Keratinocyte (primary cell): ENCODE data around the gene KEAP1. TPM values are rescaled to one million over a fixed set of nuclear protein-coding genes. Genes with fewer than 3 reads are reported as not detected.
A peak's percentile ranks its signal among the peaks of the same experiment; 100 is the strongest.
"Not testable (repeated sequence)": the region's sequence is repeated elsewhere in the genome, so short reads cannot be mapped to it uniquely, and the experiment has no call there.

Experiments
- DNase-seq: peaks from one replicate; pipeline ENCODE4 v3.0.0-alpha.2; 2011; ENCODE audit warnings: low read depth, missing footprints, low spot score
- FAIRE-seq: peaks from 2 replicates; lab custom pipeline; 2011; peaks lifted over from hg19 to GRCh38; lab: Jason Lieb, UNC
- H2AFZ ChIP-seq: 2 replicates; pipeline ENCODE4 v1.6.0; 2012; ENCODE audit warnings: low read length, control low read depth, inconsistent platforms; ENCODE audit not compliant: control insufficient read depth
- H3K27ac ChIP-seq: 2 replicates; pipeline ENCODE4 v1.5.1; 2011; ENCODE audit warnings: low read length; ENCODE audit not compliant: control insufficient read depth, insufficient read depth
- H3K27me3 ChIP-seq: 3 replicates; pipeline ENCODE4 v1.6.0; 2011; ENCODE audit warnings: low read length; ENCODE audit not compliant: control insufficient read depth, insufficient read depth; ENCODE audit errors: extremely low read depth
- H3K36me3 ChIP-seq, 2 experiments: 2 replicates in 1 of 2; 3 replicates in 1 of 2; pipeline ENCODE4 v1.5.1; 2011; ENCODE audit warnings: low read length in 2 of 2, mild to moderate bottlenecking in 1 of 2; ENCODE audit not compliant: control insufficient read depth in 2 of 2, insufficient read depth in 2 of 2; ENCODE audit errors: extremely low read depth in 1 of 2
- H3K4me1 ChIP-seq: 3 replicates; pipeline ENCODE4 v1.5.1; 2011; ENCODE audit warnings: low read length; ENCODE audit not compliant: control insufficient read depth, insufficient read depth; ENCODE audit errors: extremely low read depth
- H3K4me2 ChIP-seq: 3 replicates; pipeline ENCODE4 v1.6.0; 2011; ENCODE audit warnings: low read depth, low read length; ENCODE audit not compliant: control insufficient read depth, insufficient read depth; ENCODE audit errors: extremely low read depth
- H3K4me3 ChIP-seq, 3 experiments: fragments of 200-600 bp in 1 of 3; sonication (generic) in 1 of 3; 2 replicates in 2 of 3; 3 replicates in 1 of 3; pipeline ENCODE4 v1.5.1; 2011 to 2016; ENCODE audit warnings: low read length in 3 of 3, mild to moderate bottlenecking in 3 of 3, control low read depth in 2 of 3, inconsistent platforms in 1 of 3, low read depth in 1 of 3, mixed read lengths in 1 of 3, mixed run types in 1 of 3, moderate library complexity in 1 of 3; ENCODE audit not compliant: control insufficient read depth in 2 of 3, insufficient read depth in 2 of 3; ENCODE audit errors: extremely low read depth in 1 of 3
- H3K79me2 ChIP-seq: 2 replicates; pipeline ENCODE4 v1.6.0; 2012; ENCODE audit warnings: low read length; ENCODE audit not compliant: control insufficient read depth, insufficient read depth
- H3K9ac ChIP-seq: 3 replicates; pipeline ENCODE4 v1.6.0; 2011; ENCODE audit warnings: low read length; ENCODE audit not compliant: control insufficient read depth, insufficient read depth; ENCODE audit errors: extremely low read depth
- H3K9me1 ChIP-seq: 3 replicates; pipeline ENCODE4 v1.6.0; 2011; ENCODE audit warnings: low read length; ENCODE audit not compliant: control insufficient read depth, insufficient read depth; ENCODE audit errors: extremely low read depth
- H3K9me3 ChIP-seq: 2 replicates; pipeline ENCODE4 v1.5.1; 2012; ENCODE audit warnings: low read depth, low read length; ENCODE audit not compliant: control insufficient read depth
- H4K20me1 ChIP-seq: 3 replicates; pipeline ENCODE4 v1.6.0; 2011; ENCODE audit warnings: low read length; ENCODE audit not compliant: control insufficient read depth, insufficient read depth; ENCODE audit errors: extremely low read depth
- CTCF ChIP-seq, 3 experiments: IDR thresholded peaks in 1 of 3; conservative IDR thresholded peaks in 1 of 3; optimal IDR thresholded peaks in 1 of 3; 2 replicates in 2 of 3; 3 replicates in 1 of 3; pipeline versions ENCODE3 to v1.5.1; 2011; ENCODE audit warnings: low read length in 3 of 3, mild to moderate bottlenecking in 3 of 3, moderate library complexity in 2 of 3, control low read depth in 1 of 3, inconsistent platforms in 1 of 3; ENCODE audit not compliant: insufficient read depth in 2 of 3; ENCODE audit errors: extremely low read depth in 1 of 3
- EZH2 ChIP-seq: IDR thresholded peaks from one replicate; pipeline ENCODE4 v1.6.1; 2012; ENCODE audit warnings: inconsistent platforms, mild to moderate bottlenecking, low read length, moderate library complexity
- dilution Hi-C: fragments of 300-500 bp; cut with MboI; formaldehyde crosslinking; loops from one replicate; pipeline ENCODE4 v1.7.0; 2020; ENCODE audit warnings: low sequenced_read_pairs; ENCODE audit not compliant: extremely low pct_ligation_motif_present
- polyA plus RNA-seq, 5 experiments: library from polyadenylated mRNA; depleted of rRNA in 3 of 5; stranded (reverse) in 3 of 5; stranded (forward) in 1 of 5; unstranded in 1 of 5; fragments of >200 nt; gene quantifications; 1 replicate in 1 of 5; 2 replicates in 3 of 5; 3 replicates in 1 of 5; pipeline versions ENCODE4 v1.2.1 to v1.2.3, GENCODE V29; 2011 to 2012; ENCODE audit warnings: missing spikeins in 2 of 5, low read depth in 1 of 5, low replicate concordance in 1 of 5

Gene KEAP1
- polyA plus RNA-seq, 1 donor (not counting 4 experiments of a cell fraction or from before 2014, with no cell fraction given), result 29.6 TPM

- Histone ChIP-seq H2AFZ (peak within 1 kb of the TSS; percentile 83), H3K9me3 (no peaks in the 10 kb centered on the region), H3K9ac (peak within 1 kb of the TSS; percentile 82), H3K9me1 (no peaks in the 10 kb centered on the region), H3K4me2 (peak within 1 kb of the TSS; percentile 61), H3K27ac (peak within 1 kb of the TSS; percentile 43), H4K20me1 (no peaks in the 10 kb centered on the region), H3K36me3 (peaks cover 7 to 9% of the 10 kb centered on the region in 2 experiments), H3K4me1 (peaks cover 9% of the 10 kb centered on the region), H3K4me3 (peak within 1 kb of the TSS; percentile 61 to 86 (median 68)), H3K27me3 (no peaks in the 10 kb centered on the region), H3K79me2 (peaks cover 10% of the 10 kb centered on the region)
- FAIRE-seq, result no peak
- DNase-seq, result no peak
- dilution Hi-C loops, result no loop called here
- TF ChIP-seq EZH2, result no peak
- TF ChIP-seq CTCF (optimal IDR thresholded peaks at IDR 0.05 in 1 of 3, IDR thresholded peaks at IDR 0.05 in 1 of 3, conservative IDR thresholded peaks at IDR 0.05 in 1 of 3; ENCODE audit: extremely low read depth in 1 of 3, insufficient read depth in 2 of 3, low read length in 3 of 3), result no peak
Measured at GRCh38 chr19:10543420-10544241, 40.5 kb upstream of the KEAP1 start, which contains the start of gene ATG4D. Gene ATG4D, plus strand, starts transcription at chr19:10543904. Its CDS starts 187 bp downstream, at chr19:10544091.

- H3K4me2 ChIP-seq, result peak overlapping the region; percentile 56
- no peak for FAIRE-seq
Measured at GRCh38 chr19:10543059-10543419, 39.9 kb upstream of the KEAP1 start.

GRCh38 chr19:10539016-10539415 is 35.9 kb upstream of the KEAP1 start:
- H3K27ac ChIP-seq, H3K27me3 ChIP-seq, H4K20me1 ChIP-seq, FAIRE-seq, dilution Hi-C loops, H3K9me3 ChIP-seq, DNase-seq, H3K36me3 ChIP-seq, H3K4me3 ChIP-seq, H3K79me2 ChIP-seq, H3K9ac ChIP-seq, H2AFZ ChIP-seq, H3K9me1 ChIP-seq, H3K4me2 ChIP-seq: not testable (repeated sequence)
- H3K4me1 ChIP-seq, result peaks cover 23% of the 10 kb centered on the region

More at GRCh38 chr19:10543059-10543419, 39.9 kb upstream of the KEAP1 start:
- peaks cover 10% of the 10 kb centered on the region for H3K79me2 ChIP-seq
- H3K27ac ChIP-seq, result no peak overlapping the region
- no peak for DNase-seq
- H4K20me1 ChIP-seq, result no peaks in the 10 kb centered on the region
- dilution Hi-C loops, result no loop called here
- H3K4me3 ChIP-seq, result peak overlapping the region; percentile 61 to 86 (median 68)
- H3K27me3 ChIP-seq, result no peaks in the 10 kb centered on the region
- no peak overlapping the region for H3K9ac ChIP-seq
- H3K36me3 ChIP-seq, result peaks cover 5 to 9% of the 10 kb centered on the region in 2 experiments
- no peak for TF ChIP-seq EZH2
- TF ChIP-seq CTCF (optimal IDR thresholded peaks at IDR 0.05 in 1 of 3, IDR thresholded peaks at IDR 0.05 in 1 of 3, conservative IDR thresholded peaks at IDR 0.05 in 1 of 3; ENCODE audit: extremely low read depth in 1 of 3, insufficient read depth in 2 of 3, low read length in 3 of 3), result no peak
- H2AFZ ChIP-seq, result no peak overlapping the region
- H3K4me1 ChIP-seq, result peaks cover 9% of the 10 kb centered on the region
- no peaks in the 10 kb centered on the region for H3K9me3 ChIP-seq
- no peaks in the 10 kb centered on the region for H3K9me1 ChIP-seq
